C1 segment of cervical spinal cord (tissue), 14 donors: Measurements from ENCODE around the gene CRYGA.
"Not testable (repeated sequence)": the region's sequence is repeated elsewhere in the genome, so short reads cannot be mapped to it uniquely, and the experiment has no call there.

ENCODE experiments used
- DNase-seq, 14 donors: peaks; one replicate each; lab custom pipeline; 2025; lab: John Stamatoyannopoulos, UW

Gene CRYGA

GRCh38 chr2:208127090-208127489, 36.3 kb downstream of the CRYGA start:
- DNase-seq = no peak

- no peak for DNase-seq
Observed at GRCh38 chr2:208125251-208125650, 38.1 kb downstream of the CRYGA start.

GRCh38 chr2:208124013-208124715, 39.2 kb downstream of the CRYGA start, which contains the start of gene CRYGD:
Gene CRYGD (minus strand): TSS chr2:208124524. CDS start chr2:208124473, 51 bp downstream.
- DNase-seq = not testable (repeated sequence)

- DNase-seq = no peak
Observed at GRCh38 chr2:208122248-208122647, 41.1 kb downstream of the CRYGA start.

- DNase-seq = no peak
Observed at GRCh38 chr2:208118918-208119317, 44.5 kb downstream of the CRYGA start.

GRCh38 chr2:208117390-208117789, 46.0 kb downstream of the CRYGA start:
- DNase-seq = not testable (repeated sequence)

- no peak for DNase-seq
Observed at GRCh38 chr2:208112969-208113368, 50.4 kb downstream of the CRYGA start.

GRCh38 chr2:208112273-208112745, 51.1 kb downstream of the CRYGA start:
- not testable (repeated sequence) for DNase-seq
